WI38 (cell line): Measurements from ENCODE around the gene ARHGEF6.
"Not testable (repeated sequence)": the region's sequence is repeated elsewhere in the genome, so short reads cannot be mapped to it uniquely, and the experiment has no call there.

Experiments used
- H3K4me3 ChIP-seq: 2 replicates; pipeline ENCODE4 v1.5.1; 2011; ENCODE audit warnings: low read depth, mild to moderate bottlenecking, control low read depth, low read length
- TF ChIP-seq, protein P1 (sequence below): IDR thresholded peaks from 2 replicates; pipeline ENCODE4 v1.5.1; 2012; ENCODE audit warnings: low read depth, mild to moderate bottlenecking, control low read depth, low read length

Gene ARHGEF6

DNA sequence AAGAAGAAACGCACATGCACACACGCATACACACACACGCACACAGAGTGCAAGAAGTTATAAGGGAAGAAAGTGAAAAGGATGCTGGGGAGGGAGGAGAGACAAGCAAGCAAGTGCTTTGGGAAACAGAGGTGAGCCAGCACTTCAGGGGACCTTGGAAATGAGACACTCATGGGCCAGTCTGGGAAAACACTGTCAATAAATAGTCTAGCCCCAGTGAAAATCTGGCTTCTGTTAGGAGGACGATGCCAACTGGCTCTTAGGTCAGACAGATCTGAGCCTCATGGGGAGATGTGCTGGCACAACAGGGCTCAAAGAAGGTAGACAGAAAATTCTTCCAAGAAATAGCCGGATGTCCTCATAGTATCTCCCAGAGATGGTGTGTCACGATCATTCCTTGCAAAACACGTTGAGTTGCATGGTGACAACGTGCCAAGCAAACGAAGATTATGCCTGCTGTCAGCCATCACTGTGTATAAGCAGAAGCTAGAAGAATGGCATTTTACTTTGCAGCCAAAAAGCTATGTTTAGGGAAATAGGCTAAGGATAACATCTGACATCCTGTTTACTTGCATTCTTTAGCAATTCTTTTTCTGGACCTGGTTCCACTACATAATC is 557 bp upstream of the ARHGEF6 start:
- TF ChIP-seq, protein P1, sequence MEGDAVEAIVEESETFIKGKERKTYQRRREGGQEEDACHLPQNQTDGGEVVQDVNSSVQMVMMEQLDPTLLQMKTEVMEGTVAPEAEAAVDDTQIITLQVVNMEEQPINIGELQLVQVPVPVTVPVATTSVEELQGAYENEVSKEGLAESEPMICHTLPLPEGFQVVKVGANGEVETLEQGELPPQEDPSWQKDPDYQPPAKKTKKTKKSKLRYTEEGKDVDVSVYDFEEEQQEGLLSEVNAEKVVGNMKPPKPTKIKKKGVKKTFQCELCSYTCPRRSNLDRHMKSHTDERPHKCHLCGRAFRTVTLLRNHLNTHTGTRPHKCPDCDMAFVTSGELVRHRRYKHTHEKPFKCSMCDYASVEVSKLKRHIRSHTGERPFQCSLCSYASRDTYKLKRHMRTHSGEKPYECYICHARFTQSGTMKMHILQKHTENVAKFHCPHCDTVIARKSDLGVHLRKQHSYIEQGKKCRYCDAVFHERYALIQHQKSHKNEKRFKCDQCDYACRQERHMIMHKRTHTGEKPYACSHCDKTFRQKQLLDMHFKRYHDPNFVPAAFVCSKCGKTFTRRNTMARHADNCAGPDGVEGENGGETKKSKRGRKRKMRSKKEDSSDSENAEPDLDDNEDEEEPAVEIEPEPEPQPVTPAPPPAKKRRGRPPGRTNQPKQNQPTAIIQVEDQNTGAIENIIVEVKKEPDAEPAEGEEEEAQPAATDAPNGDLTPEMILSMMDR, result no peak
- H3K4me3 ChIP-seq, result 0 out of 2 replicates have a peak overlapping the region, but pooled peaks have one; percentile 8

DNA sequence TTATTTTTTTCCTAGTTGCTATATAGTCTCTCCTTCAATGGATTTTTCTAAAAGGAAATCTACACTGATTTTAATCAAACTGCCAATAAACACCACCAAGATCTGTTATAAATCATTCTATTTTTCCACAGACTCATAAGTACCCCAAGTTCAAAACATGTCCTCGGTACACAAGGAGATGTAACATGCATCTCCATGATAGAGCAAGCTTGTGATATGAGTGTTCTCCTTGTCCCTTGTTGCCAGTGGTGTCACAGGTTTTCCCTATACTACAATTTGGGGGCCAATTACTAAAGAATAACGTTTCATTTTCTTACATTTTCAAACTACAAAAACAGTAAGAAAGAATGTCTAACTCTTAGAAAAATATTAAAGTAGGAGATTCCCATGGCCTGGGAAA is 491 bp downstream of the ARHGEF6 start:
- TF ChIP-seq, protein P1, result no peak
- no peak overlapping the region for H3K4me3 ChIP-seq

DNA sequence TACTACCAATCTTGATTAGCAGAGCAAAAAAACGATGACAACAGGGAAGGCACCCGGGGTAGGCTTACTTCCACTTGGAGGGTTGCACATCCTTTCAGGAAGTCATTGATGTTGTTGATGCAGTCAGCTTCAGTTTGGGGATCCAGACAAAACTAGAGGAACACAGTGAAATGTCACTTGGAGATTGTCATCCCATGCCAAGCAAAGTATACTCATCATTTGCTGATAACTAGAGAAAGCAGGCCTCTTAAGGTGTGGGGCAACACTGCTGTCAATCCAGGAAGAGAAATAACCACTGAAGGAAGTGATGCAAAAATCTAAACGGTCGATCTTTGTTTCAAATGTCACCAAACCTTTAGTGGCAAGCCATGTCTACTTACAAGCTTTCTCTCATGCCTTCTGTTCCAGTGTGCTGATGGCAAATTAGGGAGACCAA is 1.4 kb downstream of the ARHGEF6 start:
- TF ChIP-seq, protein P1, result no peak
- H3K4me3 ChIP-seq, result no peak overlapping the region

DNA sequence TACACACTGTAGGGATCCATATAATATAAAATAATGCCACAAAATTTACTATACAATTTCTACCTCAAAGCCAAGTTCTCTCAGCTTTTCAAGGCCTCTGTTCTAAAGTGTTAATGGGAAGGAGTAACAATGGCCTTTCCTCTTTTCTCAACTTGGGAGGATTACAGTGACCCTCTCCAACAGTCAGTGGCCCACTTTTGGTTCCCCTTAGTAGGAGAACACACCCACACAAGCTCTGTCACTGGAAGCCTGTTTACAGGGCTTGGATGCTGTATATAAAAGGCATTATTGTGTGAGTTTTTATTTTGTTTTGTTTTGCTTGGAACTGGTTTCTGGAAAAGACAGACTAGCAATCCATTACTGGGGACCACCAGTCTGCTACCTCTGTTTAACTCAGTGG is 1.8 kb downstream of the ARHGEF6 start:
- TF ChIP-seq, protein P1, result no peak
- H3K4me3 ChIP-seq, result no peak overlapping the region

DNA sequence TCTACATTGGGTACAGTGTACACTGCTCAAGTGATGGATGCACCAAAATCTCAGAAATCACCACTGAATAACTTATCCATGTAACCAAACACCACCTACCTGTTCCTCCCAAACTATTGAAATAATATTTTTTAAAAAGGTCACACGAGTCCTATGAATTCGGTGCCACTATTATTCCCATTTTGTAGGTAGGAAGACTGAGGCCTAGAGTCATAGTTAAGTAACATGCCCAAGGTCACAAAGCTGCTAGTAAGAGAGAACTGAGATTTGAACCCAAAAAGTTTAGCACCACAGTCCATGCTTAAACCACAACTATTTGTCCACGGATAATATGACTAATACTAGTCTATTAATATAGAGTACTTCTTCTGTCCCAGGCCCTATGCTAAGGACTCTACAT is 2.7 kb downstream of the ARHGEF6 start:
- TF ChIP-seq, protein P1, result no peak
- no peak overlapping the region for H3K4me3 ChIP-seq

DNA sequence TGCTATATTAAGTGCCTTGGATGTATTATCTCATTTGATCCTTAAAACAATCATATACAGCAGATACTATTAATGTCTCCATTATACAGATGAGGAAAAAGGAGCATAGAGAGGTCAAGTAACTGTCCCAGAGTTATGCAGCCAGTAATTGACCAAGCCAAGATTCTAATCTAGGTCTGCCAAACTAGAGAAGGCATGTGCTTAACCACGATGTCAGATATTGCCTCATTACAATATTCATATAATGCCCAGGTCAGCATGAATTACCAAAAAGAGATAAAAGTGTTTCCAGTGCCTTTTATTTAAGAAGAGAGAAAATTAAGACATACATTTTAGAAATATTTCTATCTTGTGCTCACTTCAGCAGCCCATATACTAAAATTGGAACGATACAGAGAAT is 7.1 kb downstream of the ARHGEF6 start:
- TF ChIP-seq, protein P1, result no peak
- H3K4me3 ChIP-seq, result no peak overlapping the region

DNA sequence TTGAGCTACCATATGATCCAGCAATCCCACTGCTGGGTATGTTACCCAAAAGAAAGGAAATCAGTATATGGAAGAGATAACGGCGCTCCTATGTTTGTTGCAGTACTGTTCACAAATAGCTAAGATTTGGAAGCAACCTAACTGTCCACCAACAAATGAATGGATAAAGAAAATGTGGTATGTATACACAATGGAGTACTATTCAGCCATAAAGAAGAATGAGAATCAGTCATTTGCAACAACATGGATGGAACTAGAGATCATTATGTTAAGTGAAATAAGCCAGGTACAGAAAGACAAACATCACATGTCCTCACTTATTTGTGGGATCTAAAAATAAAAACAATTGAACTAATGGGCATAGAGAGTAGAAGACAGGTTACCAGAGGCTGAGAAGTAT is 8.9 kb downstream of the ARHGEF6 start:
- H3K4me3 ChIP-seq, result not testable (repeated sequence)
